K562 (cell line): ENCODE results near the gene NOPCHAP1. TPM values are rescaled to one million over a fixed set of nuclear protein-coding genes. Genes with fewer than 3 reads are reported as not detected.

Source experiments
- ATAC-seq: fragments of 200-7000 bp; cut with Tn5 transposase; 3 replicates; pipeline ENCODE4 v1.9.1; 2020; ENCODE audit warnings: moderate library complexity
- BruUV-seq: library from RNA; stranded (reverse); fragments of 400-500 nt; replicated peaks from 2 replicates; lab custom pipeline; 2021; lab: Mats Ljungman, UMichigan
- CTCF ChIA-PET: fragments of 300-600 bp; formaldehyde crosslinking; extraction: SDS; loops from one replicate; lab custom pipeline; 2021; ENCODE audit warnings: low intra/inter-chr PET ratio; lab: Yijun Ruan, JAX
- POLR2A ChIA-PET: fragments of 300-600, 350-650 bp; sonication (Branson Sonifier 250); formaldehyde crosslinking; extraction: SDS; loops from one replicate; lab custom pipeline; 2021; ENCODE audit warnings: antibody characterized with exemption, inconsistent platforms; lab: Yijun Ruan, JAX
- DNase-seq, 4 experiments: peaks; one replicate each; pipeline versions ENCODE4 v3.0.0 to v3.0.0-alpha.2; 2011 to 2018; ENCODE audit warnings: low spot score in 3 of 4, mixed read lengths in 3 of 4; ENCODE audit errors: extremely low read depth in 1 of 4
- FAIRE-seq: peaks from 2 replicates; lab custom pipeline; 2011; peaks lifted over from hg19 to GRCh38; lab: Jason Lieb, UNC
- H2AFZ ChIP-seq: 2 replicates; pipeline ENCODE4 v1.6.0; 2011; ENCODE audit warnings: low read depth, low read length, control low read depth, inconsistent platforms
- H3K27ac ChIP-seq: fragments of 200-600 bp; 3 replicates; pipeline ENCODE4 v1.8.0; 2011; ENCODE audit warnings: low read depth, mild to moderate bottlenecking, control low read depth, inconsistent platforms, low read length, moderate library complexity, mixed read lengths; ENCODE audit errors: extremely low read depth
- H3K27me3 ChIP-seq, 2 experiments: fragments of 300-600 bp in 1 of 2; 2 replicates in 1 of 2; 3 replicates in 1 of 2; pipeline versions ENCODE4 v1.6.0 to v1.8.0; 2011; ENCODE audit warnings: inconsistent platforms in 2 of 2, low read length in 2 of 2, mild to moderate bottlenecking in 1 of 2, mixed read lengths in 1 of 2, moderate library complexity in 1 of 2; ENCODE audit not compliant: control insufficient read depth in 2 of 2, insufficient read depth in 2 of 2
- H3K36me3 ChIP-seq: fragments of 300-600 bp; 3 replicates; pipeline ENCODE4 v1.8.0; 2011; ENCODE audit warnings: mild to moderate bottlenecking, low read length, inconsistent platforms; ENCODE audit not compliant: control insufficient read depth, insufficient read depth
- H3K4me1 ChIP-seq, 2 experiments: fragments of 200-600 bp in 1 of 2; replicated peaks in 1 of 2; 2 replicates in 1 of 2; 3 replicates in 1 of 2; pipeline versions ENCODE4 v1.5.1 to v1.8.0; 2011; ENCODE audit warnings: inconsistent platforms in 2 of 2, low read length in 2 of 2, mild to moderate bottlenecking in 1 of 2, mixed read lengths in 1 of 2, moderate library complexity in 1 of 2; ENCODE audit not compliant: control insufficient read depth in 2 of 2, insufficient read depth in 2 of 2
- H3K4me2 ChIP-seq: 2 replicates; pipeline ENCODE4 v1.6.1; 2011; ENCODE audit warnings: low read length, control low read depth, inconsistent platforms, mixed read lengths; ENCODE audit not compliant: insufficient read depth
- H3K4me3 ChIP-seq: fragments of 200-600 bp; sonication (generic), shearing (Covaris generic); 2 replicates; pipeline ENCODE4 v1.5.1; 2016; ENCODE audit warnings: control low read depth, inconsistent platforms
- H3K79me2 ChIP-seq: fragments of 200-600 bp; 3 replicates; pipeline ENCODE4 v1.8.0; 2011; ENCODE audit warnings: low read length, inconsistent platforms; ENCODE audit not compliant: control insufficient read depth, insufficient read depth
- H3K9ac ChIP-seq, 2 experiments: 2 replicates each; pipeline versions ENCODE4 v1.6.0 to v1.6.1; 2011; ENCODE audit warnings: low read depth in 2 of 2, low read length in 2 of 2, control low read depth in 1 of 2, inconsistent platforms in 1 of 2, mild to moderate bottlenecking in 1 of 2, mixed read lengths in 1 of 2; ENCODE audit not compliant: insufficient read depth in 1 of 2
- H3K9me1 ChIP-seq: one replicate; pipeline ENCODE4 v1.6.0; 2011; ENCODE audit warnings: inconsistent platforms, mild to moderate bottlenecking, low read length, moderate library complexity; ENCODE audit not compliant: control insufficient read depth, insufficient read depth
- H3K9me3 ChIP-seq: replicated peaks from 2 replicates; pipeline ENCODE4 v1.5.1; 2011; ENCODE audit warnings: low read depth, low read length, inconsistent platforms; ENCODE audit not compliant: control insufficient read depth, insufficient read depth
- H4K20me1 ChIP-seq: replicated peaks from 2 replicates; pipeline ENCODE4 v1.6.1; 2011; ENCODE audit warnings: low read length, inconsistent platforms, mixed read lengths; ENCODE audit not compliant: control insufficient read depth, insufficient read depth
- ARID3B ChIP-seq: fragments of 250-450 bp; sonication (Bioruptor Pico); IDR thresholded peaks from 2 replicates; pipeline ENCODE4 v1.4.0; 2020; ENCODE audit warnings: borderline replicate concordance
- BACH1 ChIP-seq: fragments of 200-800 bp; sonication (Bioruptor generic); IDR thresholded peaks from 2 replicates; pipeline ENCODE4 v1.6.1; 2016; ENCODE audit warnings: missing genetic modification characterization, missing compliant biosample characterization
- EWSR1 ChIP-seq: fragments of 450-650 bp; IDR thresholded peaks from 2 replicates; pipeline ENCODE4 v1.6.1; 2018; ENCODE audit warnings: borderline replicate concordance, mild to moderate bottlenecking, low read depth, moderate library complexity; ENCODE audit not compliant: partially characterized antibody
- MIER1 ChIP-seq: fragments of 450-650 bp; IDR thresholded peaks from 2 replicates; pipeline ENCODE4 v1.6.1; 2016; ENCODE audit warnings: antibody characterized with exemption, mild to moderate bottlenecking, low read depth
- TCFL5 ChIP-seq: fragments of 250-450 bp; sonication (Bioruptor Pico); conservative IDR thresholded peaks from 2 replicates; pipeline ENCODE4 v1.6.1; 2021; ENCODE audit warnings: mild to moderate bottlenecking, moderate library complexity, matching md5 sums
- ZBTB1 ChIP-seq: sonication (generic); formaldehyde crosslinking; IDR thresholded peaks from 2 replicates; pipeline ENCODE4 v1.8.1; 2023; ENCODE audit warnings: missing genetic modification reagents, low read depth, mild to moderate bottlenecking, borderline replicate concordance
- ZNF143 ChIP-seq: sonication (generic); formaldehyde crosslinking; IDR thresholded peaks from 2 replicates; pipeline ENCODE4 v1.9.0; 2022; ENCODE audit warnings: mild to moderate bottlenecking, missing genetic modification reagents
- ZNF79 ChIP-seq: fragments of 250-450 bp; sonication (Bioruptor Pico); IDR thresholded peaks from 2 replicates; pipeline ENCODE4 v1.4.0; 2020; ENCODE audit warnings: low read depth, mild to moderate bottlenecking, moderate library complexity
- WGBS: fragments of 100-300 bp; shearing (Covaris generic); methylation state at CpG from one replicate; pipeline ENCODE4 v1.1.6; 2016; ENCODE audit warnings: low coverage, mixed read lengths; ENCODE audit not compliant: insufficient coverage; ENCODE audit errors: missing lambda C conversion rate; 5-methylcytosine and 5-hydroxymethylcytosine counted together
- in situ Hi-C: fragments of 300-500 bp; cut with MboI; formaldehyde crosslinking; loops from 4 replicates; pipeline ENCODE4 v1.15.0; 2018; ENCODE audit warnings: inconsistent platforms, mixed read lengths
- intact Hi-C: fragments of 100-400 bp; cut with micrococcal nuclease; formaldehyde crosslinking; loops from 2 replicates; pipeline ENCODE4 v1.14.2; 2022
- polyA plus RNA-seq, 8 experiments: library from polyadenylated mRNA; depleted of rRNA in 4 of 8; stranded (reverse) in 5 of 8; unstranded in 3 of 8; fragments of >200 nt; fragmentation: Nextera tagmentation in 2 of 8; fragmentation: Illumina TruSeq in 1 of 8; extraction: Ambion mirVana in 2 of 8; extraction: Trizol in 1 of 8; gene quantifications; 2 replicates each; pipeline versions ENCODE4 v1.2.1 to v1.2.3, GENCODE V29; 2011 to 2014; ENCODE audit warnings: inconsistent platforms in 1 of 8, missing spikeins in 1 of 8
- total RNA-seq, 7 experiments: library from RNA; depleted of rRNA in 6 of 7; stranded (reverse); fragments of >200 nt in 6 of 7; fragmentation: Illumina TruSeq in 2 of 7; extraction: Trizol in 2 of 7; gene quantifications; 2 replicates each; pipeline versions ENCODE4 v1.2.1 to v1.2.3, GENCODE V29; 2011 to 2021; ENCODE audit warnings: low replicate concordance in 1 of 7
- TF ChIP-seq, protein P1 (sequence below): fragments of 200-800 bp; sonication (Bioruptor generic); IDR thresholded peaks from 2 replicates; pipeline ENCODE4 v1.6.1; 2016; ENCODE audit warnings: missing genetic modification characterization, missing compliant biosample characterization
- TF ChIP-seq, protein P2 (sequence below), 3 experiments: IDR thresholded peaks in 2 of 3; conservative IDR thresholded peaks in 1 of 3; 2 replicates each; pipeline ENCODE4 v1.5.1; 2011 to 2012; ENCODE audit warnings: low read length in 3 of 3, mild to moderate bottlenecking in 3 of 3, control low read depth in 2 of 3, improper control_type of control experiment in 1 of 3, inconsistent platforms in 1 of 3, low read depth in 1 of 3, mixed read lengths in 1 of 3, moderate library complexity in 1 of 3; ENCODE audit not compliant: insufficient read depth in 2 of 3
- TF ChIP-seq, protein P3 (sequence below): sonication (generic); formaldehyde crosslinking; IDR thresholded peaks from 2 replicates; pipeline ENCODE4 v1.8.0; 2022; ENCODE audit warnings: mild to moderate bottlenecking, low read depth, missing genetic modification reagents

Gene NOPCHAP1
- total and polyA plus RNA-seq, 9 of the 15 experiments (the other 6 are each of a cell fraction or from before 2014, with no cell fraction given) = 19.4 to 108 (median 33.4) TPM

DNA sequence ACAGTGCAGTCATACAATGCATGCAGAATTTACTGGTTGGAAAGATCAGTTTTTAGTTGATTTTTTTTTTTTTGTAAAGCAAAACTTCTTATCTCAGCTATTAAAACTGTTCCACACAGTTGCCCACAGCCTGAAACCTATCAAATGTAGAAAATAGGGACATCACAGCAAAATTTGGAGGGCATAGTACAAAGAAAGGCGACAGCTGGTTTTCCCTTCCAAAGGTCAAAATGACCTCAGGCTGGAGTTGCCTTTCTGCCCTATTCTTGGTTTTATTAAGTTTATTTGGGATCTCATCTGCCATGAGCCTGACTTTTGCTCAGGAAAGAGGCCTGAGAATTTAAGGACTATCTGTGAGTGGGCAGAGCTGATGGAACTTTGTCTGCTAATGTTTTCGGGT lies 28.5 kb downstream of the NOPCHAP1 start:
- WGBS = 79% methylated on average over 2 of the region's 2 CpGs
- H4K20me1 ChIP-seq = no peaks in the 10 kb centered on the region
- no peak overlapping the region for H3K9ac ChIP-seq
- CTCF ChIA-PET = no interaction called here
- H3K79me2 ChIP-seq = no peaks in the 10 kb centered on the region
- no peaks in the 10 kb centered on the region for H3K9me3 ChIP-seq
- H3K4me3 ChIP-seq = no peak overlapping the region
- H3K36me3 ChIP-seq = peaks cover 32% of the 10 kb centered on the region; the same call in 2 of the 3 replicates
- H2AFZ ChIP-seq = no peak overlapping the region
- BruUV-seq = no TSS peak
- H3K9me1 ChIP-seq = no peaks in the 10 kb centered on the region
- DNase-seq = no peak
- no peaks in the 10 kb centered on the region for H3K27me3 ChIP-seq
- TF ChIP-seq MIER1 (no peak), ZNF79 (CRISPR knock-in tag) (no peak), ZBTB1 (CRISPR knock-in tag) (no peak), BACH1 (tag) (no peak), TCFL5 (CRISPR knock-in tag) (no peak), ARID3B (CRISPR knock-in tag) (no peak), EWSR1 (no peak), ZNF143 (CRISPR knock-in tag) (no peak)
- TF ChIP-seq, protein P1, sequence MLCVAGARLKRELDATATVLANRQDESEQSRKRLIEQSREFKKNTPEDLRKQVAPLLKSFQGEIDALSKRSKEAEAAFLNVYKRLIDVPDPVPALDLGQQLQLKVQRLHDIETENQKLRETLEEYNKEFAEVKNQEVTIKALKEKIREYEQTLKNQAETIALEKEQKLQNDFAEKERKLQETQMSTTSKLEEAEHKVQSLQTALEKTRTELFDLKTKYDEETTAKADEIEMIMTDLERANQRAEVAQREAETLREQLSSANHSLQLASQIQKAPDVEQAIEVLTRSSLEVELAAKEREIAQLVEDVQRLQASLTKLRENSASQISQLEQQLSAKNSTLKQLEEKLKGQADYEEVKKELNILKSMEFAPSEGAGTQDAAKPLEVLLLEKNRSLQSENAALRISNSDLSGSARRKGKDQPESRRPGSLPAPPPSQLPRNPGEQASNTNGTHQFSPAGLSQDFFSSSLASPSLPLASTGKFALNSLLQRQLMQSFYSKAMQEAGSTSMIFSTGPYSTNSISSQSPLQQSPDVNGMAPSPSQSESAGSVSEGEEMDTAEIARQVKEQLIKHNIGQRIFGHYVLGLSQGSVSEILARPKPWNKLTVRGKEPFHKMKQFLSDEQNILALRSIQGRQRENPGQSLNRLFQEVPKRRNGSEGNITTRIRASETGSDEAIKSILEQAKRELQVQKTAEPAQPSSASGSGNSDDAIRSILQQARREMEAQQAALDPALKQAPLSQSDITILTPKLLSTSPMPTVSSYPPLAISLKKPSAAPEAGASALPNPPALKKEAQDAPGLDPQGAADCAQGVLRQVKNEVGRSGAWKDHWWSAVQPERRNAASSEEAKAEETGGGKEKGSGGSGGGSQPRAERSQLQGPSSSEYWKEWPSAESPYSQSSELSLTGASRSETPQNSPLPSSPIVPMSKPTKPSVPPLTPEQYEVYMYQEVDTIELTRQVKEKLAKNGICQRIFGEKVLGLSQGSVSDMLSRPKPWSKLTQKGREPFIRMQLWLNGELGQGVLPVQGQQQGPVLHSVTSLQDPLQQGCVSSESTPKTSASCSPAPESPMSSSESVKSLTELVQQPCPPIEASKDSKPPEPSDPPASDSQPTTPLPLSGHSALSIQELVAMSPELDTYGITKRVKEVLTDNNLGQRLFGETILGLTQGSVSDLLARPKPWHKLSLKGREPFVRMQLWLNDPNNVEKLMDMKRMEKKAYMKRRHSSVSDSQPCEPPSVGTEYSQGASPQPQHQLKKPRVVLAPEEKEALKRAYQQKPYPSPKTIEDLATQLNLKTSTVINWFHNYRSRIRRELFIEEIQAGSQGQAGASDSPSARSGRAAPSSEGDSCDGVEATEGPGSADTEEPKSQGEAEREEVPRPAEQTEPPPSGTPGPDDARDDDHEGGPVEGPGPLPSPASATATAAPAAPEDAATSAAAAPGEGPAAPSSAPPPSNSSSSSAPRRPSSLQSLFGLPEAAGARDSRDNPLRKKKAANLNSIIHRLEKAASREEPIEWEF = no peak
- TF ChIP-seq, protein P2, sequence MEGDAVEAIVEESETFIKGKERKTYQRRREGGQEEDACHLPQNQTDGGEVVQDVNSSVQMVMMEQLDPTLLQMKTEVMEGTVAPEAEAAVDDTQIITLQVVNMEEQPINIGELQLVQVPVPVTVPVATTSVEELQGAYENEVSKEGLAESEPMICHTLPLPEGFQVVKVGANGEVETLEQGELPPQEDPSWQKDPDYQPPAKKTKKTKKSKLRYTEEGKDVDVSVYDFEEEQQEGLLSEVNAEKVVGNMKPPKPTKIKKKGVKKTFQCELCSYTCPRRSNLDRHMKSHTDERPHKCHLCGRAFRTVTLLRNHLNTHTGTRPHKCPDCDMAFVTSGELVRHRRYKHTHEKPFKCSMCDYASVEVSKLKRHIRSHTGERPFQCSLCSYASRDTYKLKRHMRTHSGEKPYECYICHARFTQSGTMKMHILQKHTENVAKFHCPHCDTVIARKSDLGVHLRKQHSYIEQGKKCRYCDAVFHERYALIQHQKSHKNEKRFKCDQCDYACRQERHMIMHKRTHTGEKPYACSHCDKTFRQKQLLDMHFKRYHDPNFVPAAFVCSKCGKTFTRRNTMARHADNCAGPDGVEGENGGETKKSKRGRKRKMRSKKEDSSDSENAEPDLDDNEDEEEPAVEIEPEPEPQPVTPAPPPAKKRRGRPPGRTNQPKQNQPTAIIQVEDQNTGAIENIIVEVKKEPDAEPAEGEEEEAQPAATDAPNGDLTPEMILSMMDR (IDR thresholded peaks at IDR 0.05 in 2 of 3, conservative IDR thresholded peaks at IDR 0.05 in 1 of 3; ENCODE audit: insufficient read depth in 2 of 3, low read depth in 1 of 3, low read length in 3 of 3) = no peak
- TF ChIP-seq, protein P3, sequence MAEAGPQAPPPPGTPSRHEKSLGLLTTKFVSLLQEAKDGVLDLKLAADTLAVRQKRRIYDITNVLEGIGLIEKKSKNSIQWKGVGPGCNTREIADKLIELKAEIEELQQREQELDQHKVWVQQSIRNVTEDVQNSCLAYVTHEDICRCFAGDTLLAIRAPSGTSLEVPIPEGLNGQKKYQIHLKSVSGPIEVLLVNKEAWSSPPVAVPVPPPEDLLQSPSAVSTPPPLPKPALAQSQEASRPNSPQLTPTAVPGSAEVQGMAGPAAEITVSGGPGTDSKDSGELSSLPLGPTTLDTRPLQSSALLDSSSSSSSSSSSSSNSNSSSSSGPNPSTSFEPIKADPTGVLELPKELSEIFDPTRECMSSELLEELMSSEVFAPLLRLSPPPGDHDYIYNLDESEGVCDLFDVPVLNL = no peak
- no peak for ATAC-seq
- no peak for FAIRE-seq
- in situ Hi-C loops = no loop called here
- POLR2A ChIA-PET = no interaction called here
- H3K4me1 ChIP-seq = no peaks in the 10 kb centered on the region; a peak in 1 of 5 replicates
- H3K27ac ChIP-seq = no peak overlapping the region
- no peak overlapping the region for H3K4me2 ChIP-seq
- intact Hi-C loops = no loop called here
